GM12892 (cell line): ENCODE results near the gene NTN1.
A peak's percentile ranks its signal among the peaks of the same experiment; 100 is the strongest.

Experiments used
- DNase-seq: peaks from one replicate; pipeline ENCODE4 v3.0.0; 2011; ENCODE audit not compliant: insufficient read length
- FAIRE-seq: peaks from 2 replicates; lab custom pipeline; 2011; peaks lifted over from hg19 to GRCh38; lab: Jason Lieb, UNC
- POLR2A ChIP-seq: IDR thresholded peaks from 2 replicates; pipeline ENCODE4 v1.6.1; 2011; ENCODE audit warnings: low read depth, low read length, control low read depth
- POLR2AphosphoS5 ChIP-seq: IDR thresholded peaks from 2 replicates; pipeline ENCODE4 v1.6.1; 2011; ENCODE audit warnings: low read depth, low read length, control low read depth
- TAF1 ChIP-seq: IDR thresholded peaks from 2 replicates; pipeline ENCODE4 v1.6.1; 2011; ENCODE audit warnings: low read depth, mild to moderate bottlenecking, control low read depth, low read length, borderline replicate concordance

NTN1 gene

DNA sequence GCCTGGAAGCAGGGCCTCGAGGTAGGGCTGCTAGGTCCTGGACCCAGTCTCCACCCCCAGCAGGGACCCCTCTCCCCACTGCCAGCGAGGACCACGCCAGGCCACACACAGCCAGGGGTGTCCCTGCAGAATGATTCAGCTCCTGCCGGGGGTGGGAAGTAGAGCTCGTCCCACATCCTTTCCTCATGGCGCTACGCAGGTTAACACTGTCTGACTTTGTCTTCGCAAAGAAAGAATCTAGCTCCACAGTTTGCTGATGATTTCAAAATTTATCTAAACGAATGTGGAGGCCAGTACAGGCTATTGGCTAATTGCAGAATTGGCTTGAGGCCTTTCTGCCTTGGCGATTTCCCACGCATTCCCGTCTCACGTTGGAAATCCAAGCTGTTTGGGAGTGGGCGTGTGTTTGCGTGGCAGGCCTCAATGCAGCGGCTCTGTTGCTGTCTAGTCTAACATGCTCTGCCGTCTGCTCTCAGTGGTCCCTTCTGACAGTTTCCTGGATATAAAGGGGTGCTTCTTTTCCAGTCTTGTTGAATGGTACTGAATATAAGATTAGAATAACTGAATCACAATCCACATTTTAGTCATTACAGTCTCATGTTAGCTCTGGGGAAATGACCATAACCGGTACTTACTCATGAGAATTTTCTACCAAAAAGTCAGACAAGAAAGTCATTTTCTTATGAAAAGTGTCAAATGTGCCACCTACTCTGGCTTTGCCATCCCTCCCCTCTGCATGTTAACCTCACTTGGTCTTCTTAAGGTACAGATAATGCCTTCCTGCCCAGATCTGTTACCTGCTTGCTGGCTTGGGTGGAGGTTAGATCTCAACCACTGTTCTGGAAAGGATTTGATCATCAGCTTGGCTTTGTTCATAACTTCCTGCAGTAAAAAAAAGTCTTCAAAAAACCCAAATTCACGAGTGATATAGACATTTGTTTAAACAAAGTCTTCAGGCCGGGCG is 252.4 kb downstream of the NTN1 start:
- no peak for FAIRE-seq
- no peak for TF ChIP-seq POLR2A
- TF ChIP-seq TAF1, result no peak
- TF ChIP-seq POLR2AphosphoS5, result no peak
- DNase-seq, result no peak

DNA sequence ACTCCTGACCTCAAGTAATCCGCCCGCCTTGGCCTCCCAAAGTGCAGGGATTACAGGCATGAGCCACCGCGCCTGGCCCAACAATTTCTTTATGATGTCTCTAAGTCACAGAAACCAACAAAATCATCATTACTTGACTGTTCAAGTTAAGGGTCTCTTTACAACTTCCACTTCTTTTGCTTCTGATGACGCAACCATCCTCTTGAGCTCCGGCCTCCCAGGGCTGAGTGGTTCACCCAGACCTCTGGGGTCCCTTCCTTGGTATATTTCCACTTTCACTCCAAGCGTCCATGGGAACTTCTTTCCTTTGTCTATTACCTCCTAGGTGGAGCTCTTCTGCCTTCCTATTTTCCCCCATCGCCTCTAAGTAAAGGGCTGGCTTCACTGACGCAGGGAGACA is 253.7 kb downstream of the NTN1 start:
- TF ChIP-seq POLR2AphosphoS5 (no peak), TAF1 (no peak), POLR2A (no peak)
- FAIRE-seq (no peak), DNase-seq (no peak)

DNA sequence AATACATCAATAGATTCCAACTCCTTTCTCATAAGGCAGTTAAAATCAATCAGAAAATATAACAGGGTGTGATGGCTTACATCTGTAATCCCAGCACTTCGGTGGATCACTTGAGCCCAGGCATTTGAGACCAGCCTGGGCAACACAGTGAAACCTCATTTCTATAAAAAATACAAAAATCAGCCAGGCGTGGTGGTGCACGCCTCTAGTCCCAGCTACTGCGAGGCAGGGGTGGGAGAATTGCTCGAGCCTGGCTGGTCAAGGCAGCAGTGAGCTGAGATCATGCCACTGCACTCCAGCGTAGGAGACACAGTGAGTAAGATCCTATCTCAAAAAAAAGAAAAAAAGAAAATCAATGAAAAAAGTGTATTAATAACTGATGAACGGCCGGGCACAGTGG is 258.6 kb downstream of the NTN1 start:
- DNase-seq (no peak), FAIRE-seq (no peak)
- no peak for TF ChIP-seq POLR2A
- TF ChIP-seq POLR2AphosphoS5, result no peak
- no peak for TF ChIP-seq TAF1

DNA sequence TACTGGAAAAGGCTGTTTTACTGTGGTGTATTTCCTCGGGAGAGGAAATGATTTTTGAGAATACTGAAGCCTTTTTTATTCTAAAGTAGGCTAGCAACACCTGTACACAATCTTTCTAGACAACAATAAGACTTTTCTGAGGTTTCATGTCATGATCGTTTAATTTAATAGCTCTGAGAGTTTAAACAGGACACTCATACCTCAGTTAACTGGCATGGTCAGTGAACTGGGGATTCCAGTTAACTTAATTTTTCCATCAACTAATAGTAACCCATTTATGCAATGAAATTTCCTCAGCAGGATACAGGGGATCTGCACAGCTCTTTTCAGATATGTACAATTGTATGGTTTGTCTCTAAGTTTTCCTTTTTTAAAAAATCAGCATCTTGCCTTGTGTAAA is 262.6 kb downstream of the NTN1 start:
- DNase-seq, result no peak
- TF ChIP-seq POLR2AphosphoS5 (no peak), TAF1 (no peak), POLR2A (no peak)
- FAIRE-seq, result no peak

DNA sequence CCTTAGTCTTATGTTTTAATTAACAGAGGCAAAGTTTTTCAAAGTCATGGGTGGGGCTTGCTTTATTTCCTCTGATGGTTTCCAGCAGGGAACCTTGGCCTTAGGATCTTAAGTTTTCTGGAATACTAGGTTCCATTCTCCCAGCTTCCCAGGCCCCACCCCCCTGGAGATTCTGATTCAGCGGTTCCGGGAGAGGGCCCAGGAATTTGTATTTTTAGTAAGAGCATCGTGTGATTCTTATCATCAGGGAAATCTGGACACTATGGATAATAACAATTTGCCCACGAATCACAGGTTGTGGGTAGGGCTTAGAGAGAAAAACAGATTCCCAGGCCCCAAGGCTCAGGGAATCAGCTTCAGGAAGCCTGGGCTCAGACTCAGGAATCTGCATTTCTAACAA is 263.6 kb downstream of the NTN1 start:
- TF ChIP-seq TAF1 (no peak), POLR2AphosphoS5 (no peak), POLR2A (no peak)
- FAIRE-seq, result no peak
- DNase-seq, result no peak

DNA sequence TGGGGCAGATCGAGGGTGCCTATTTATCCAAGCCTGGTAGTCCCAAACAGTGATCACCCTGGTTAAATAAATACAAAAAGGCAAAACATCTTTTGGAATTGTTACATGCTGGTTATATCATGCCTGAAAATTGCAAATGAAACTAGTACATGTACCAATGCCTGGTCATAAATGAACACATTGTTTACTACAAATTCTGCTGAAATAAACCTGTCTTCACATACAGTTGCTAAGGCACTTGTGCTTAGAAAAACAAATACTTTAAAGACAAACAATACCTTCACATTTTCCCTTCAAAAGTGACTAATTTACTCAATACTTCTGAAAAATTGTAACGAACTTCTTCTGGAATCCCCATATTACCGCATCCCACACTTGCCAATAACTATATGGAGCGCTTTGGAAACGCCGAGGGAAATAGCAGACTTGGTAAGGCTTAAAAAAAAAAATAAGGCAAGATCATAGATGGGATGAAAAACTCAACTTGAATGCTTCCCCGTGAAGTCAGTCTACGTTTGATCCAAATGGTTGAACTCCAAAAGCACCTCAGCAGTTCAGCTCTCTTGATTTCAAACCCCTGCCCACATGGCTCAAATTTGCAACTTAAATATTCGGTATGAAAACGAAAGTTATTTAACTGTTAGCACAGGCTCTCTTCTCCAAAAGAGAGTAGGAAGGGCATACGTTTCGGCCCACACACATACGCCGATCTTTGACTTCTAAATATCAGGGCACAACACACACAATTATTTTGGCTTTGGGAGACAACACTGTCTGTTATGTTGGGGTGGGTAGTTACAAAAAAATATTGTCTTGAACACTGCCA is 264.5 kb downstream of the NTN1 start:
- peak; percentile 46 for FAIRE-seq
- DNase-seq, result no peak
- TF ChIP-seq TAF1, result no peak
- TF ChIP-seq POLR2AphosphoS5, result no peak
- TF ChIP-seq POLR2A, result no peak

DNA sequence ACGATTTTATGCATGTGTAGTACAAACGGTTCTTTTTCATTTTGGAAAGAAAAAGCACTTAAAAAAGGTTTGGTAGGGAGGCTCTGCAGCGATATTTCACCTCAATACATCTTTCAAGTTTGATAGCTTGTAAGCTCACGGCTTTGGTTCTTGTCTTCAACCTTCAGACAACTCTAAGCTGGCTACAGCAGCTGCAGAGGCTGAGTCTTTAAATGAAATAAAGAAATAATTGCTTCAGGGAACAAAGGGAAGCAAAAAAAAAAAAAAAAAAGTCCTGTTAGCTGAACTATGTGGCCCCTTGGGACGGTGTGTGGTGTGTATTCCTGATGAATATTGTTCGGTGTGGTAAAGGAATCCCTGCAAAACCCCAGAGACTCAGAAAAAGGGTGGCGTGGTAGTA is 265.1 kb downstream of the NTN1 start:
- TF ChIP-seq TAF1 (no peak), POLR2AphosphoS5 (no peak), POLR2A (no peak)
- DNase-seq (no peak), FAIRE-seq (no peak)

DNA sequence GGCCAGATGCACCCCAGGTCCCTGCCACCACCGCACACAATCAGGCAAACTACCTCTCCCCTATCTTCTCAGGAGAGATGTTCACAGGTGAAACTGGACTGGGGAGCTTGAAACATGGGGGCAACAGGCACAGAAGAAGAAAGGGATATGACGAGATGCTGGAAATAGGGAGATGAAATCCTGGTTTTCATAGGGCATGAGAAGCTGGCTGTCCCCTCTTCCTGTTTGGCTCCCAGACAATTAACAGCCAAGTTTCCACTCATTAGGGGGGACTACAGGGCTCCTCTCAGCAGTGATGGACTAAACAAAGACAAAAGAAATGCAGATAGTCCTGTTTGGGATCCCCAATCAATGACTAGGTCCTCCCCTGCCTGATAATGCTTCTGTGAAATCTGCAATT is 266.0 kb downstream of the NTN1 start:
- TF ChIP-seq TAF1, result no peak
- no peak for TF ChIP-seq POLR2A
- TF ChIP-seq POLR2AphosphoS5, result no peak
- DNase-seq (no peak), FAIRE-seq (no peak)

DNA sequence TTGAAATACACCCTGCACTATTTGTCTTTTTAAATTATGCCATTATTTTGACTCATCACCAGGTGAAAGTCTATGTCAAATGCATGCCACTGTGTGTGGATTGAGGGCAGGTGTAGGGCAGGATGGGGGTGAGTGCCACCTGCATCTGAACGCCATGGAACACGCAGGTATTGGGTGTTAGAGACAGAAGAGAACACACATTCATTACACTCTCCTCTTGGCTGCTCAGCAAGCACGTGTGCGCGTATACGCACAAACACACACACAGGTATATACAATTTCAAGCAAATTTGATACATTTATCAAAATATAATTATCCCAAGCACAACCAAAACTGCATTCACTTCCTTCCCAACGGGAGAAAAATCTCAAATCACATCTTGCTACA is 268.9 kb downstream of the NTN1 start:
- FAIRE-seq (peak; percentile 83), DNase-seq (no peak)
- no peak for TF ChIP-seq POLR2A
- TF ChIP-seq TAF1, result no peak
- TF ChIP-seq POLR2AphosphoS5, result no peak

DNA sequence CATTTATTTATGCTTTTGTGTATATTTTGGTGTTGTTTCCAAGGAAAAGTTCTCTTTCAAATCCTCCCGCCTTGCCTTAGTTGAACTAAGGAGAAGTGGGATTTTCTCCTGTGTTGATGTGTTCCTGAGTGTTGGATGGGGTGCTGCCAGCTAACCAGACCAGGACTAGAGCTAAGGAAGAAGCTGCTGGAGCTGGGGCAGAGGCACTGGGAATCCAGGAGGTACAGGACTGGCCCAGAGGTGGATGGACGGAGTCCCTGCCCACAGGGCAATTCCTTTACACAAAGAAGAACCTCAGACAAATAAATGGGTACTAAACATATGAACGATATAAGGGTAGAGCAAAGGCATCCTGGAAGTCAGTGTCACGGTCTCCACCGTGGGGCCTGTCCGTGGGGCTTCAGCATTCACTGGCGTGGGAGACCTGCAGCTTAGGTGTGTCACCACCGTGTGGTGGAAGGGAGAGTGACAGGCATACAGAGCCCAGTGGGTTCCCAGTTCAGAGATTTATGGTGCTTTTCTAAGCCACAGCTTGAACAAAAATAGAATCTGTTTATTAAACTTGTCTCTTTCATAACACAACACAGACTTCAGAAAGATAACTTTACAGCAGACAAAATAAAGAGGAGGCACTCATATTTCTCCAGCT is 270.7 kb downstream of the NTN1 start:
- FAIRE-seq (peak; percentile 48), DNase-seq (peak; percentile 46)
- TF ChIP-seq TAF1 (no peak), POLR2AphosphoS5 (no peak), POLR2A (no peak)

DNA sequence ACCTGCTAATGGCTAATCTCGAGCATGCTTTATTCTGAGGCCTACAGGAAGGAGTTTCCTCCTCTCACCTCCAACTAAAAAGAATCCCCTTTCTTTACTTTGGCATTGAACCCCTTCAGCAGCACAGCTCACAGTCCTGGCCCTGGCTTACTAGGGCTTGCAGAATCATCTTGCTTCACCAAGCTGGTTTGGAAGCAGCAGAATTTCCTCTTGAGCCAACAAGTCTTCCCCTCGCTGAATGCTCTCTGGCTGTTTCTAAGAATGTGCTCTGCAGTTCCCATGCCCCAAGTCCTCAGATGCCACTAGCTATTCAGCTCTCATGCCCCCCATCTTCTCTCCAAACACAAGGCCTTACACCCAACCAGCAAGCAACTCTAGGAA is 271.2 kb downstream of the NTN1 start:
- TF ChIP-seq POLR2A (no peak), TAF1 (no peak), POLR2AphosphoS5 (no peak)
- FAIRE-seq, result no peak
- DNase-seq, result no peak
